ENCODE results near the gene ANGEL1. TPM values are rescaled to one million over a fixed set of nuclear protein-coding genes. Genes with fewer than 3 reads are reported as not detected.

ANGEL1 gene
- total RNA-seq, 1 donor from 2014 or later: 12.8 TPM

DNA sequence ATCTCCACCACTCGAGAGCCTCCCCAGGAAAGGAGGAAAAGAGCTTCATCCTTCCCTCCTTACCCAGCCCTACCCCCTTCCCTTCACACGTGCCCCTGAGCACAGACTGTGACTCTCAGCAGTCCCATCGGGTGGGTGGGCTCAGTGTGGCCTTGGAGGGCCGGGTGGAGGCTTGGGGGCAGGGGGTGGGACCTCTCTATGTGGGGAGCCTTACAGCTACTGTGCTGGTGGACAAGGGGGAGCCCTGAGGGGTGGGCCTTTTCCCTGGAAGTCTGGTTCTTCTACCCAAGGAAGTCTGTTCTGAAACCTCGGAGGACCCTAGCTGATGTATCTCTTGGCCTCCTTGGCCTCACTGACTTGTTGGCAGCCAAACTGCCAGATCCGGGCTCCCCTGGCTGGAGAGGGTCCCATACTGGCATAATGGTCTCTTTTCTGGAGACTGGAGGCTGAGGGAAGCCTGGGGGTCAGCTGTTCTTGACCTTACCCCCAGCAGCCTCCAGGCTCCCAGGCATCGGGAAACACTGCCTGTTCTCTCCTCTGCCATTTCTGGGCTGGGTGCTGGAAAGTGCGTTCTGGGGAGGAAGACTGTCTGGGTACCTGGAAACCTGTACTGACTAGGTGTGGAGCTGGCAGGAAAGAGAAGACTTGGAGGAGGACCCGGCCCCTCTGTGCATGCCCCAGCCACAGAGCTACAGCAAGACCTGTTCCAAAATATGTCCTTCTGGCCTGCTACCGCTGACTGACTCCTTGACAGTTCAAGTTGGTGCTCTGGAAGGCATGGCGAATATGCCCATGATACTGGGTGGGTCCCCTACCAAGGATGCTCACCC, 43.8 kb downstream of the ANGEL1 start:
- intact Hi-C loops (cut with micrococcal nuclease): loop anchor here (1.0 to 5.0 kb wide), 7 partner anchors 13 to 782 kb away; partner anchors contain the start of genes CIPC, IFT43 and POMT2

- intact Hi-C loops (cut with micrococcal nuclease): loop anchor here (1.0 to 5.0 kb wide), 7 partner anchors 14 to 781 kb away; partner anchors contain the start of genes CIPC, IFT43 and POMT2
Measured at GRCh38 chr14:76767681-76768656, 44.7 kb downstream of the ANGEL1 start.

GRCh38 chr14:76765461-76765931, 47.2 kb downstream of the ANGEL1 start:
- intact Hi-C loops (cut with micrococcal nuclease): loop anchor here (5.0 kb wide), 2 partner anchors 277 to 778 kb away; partner anchors contain the start of gene IFT43

- intact Hi-C loops (cut with micrococcal nuclease): no loop called here
Measured at GRCh38 chr14:76763096-76764041, 49.3 kb downstream of the ANGEL1 start.

- intact Hi-C loops (cut with micrococcal nuclease): loop anchor here (1.0 kb wide), 1 partner anchor 52 kb away; no protein-coding TSS in a partner anchor
Measured at GRCh38 chr14:76762411-76763095, 50.1 kb downstream of the ANGEL1 start.

- intact Hi-C loops (cut with micrococcal nuclease): loop anchor here (1.0 kb wide), 1 partner anchor 52 kb away; no protein-coding TSS in a partner anchor
Measured at GRCh38 chr14:76761960-76762410, 50.7 kb downstream of the ANGEL1 start.

GRCh38 chr14:76761136-76761959, 51.3 kb downstream of the ANGEL1 start, which contains the start of gene VASH1:
Gene VASH1 (plus strand): TSS chr14:76761468. CDS start chr14:76762822, 1,354 bp downstream.
- intact Hi-C loops (cut with micrococcal nuclease): no loop called here

- intact Hi-C loops (cut with micrococcal nuclease): no loop called here
Measured at GRCh38 chr14:76760331-76761135, 52.1 kb downstream of the ANGEL1 start.

- intact Hi-C loops (cut with micrococcal nuclease): loop anchor here (10.0 kb wide), 1 partner anchor 1575 kb away; no protein-coding TSS in a partner anchor
Measured at GRCh38 chr14:76759589-76759988, 53.1 kb downstream of the ANGEL1 start.

- intact Hi-C loops (cut with micrococcal nuclease): loop anchor here (10.0 kb wide), 1 partner anchor 1572 kb away; no protein-coding TSS in a partner anchor
Measured at GRCh38 chr14:76756371-76756750, 56.3 kb downstream of the ANGEL1 start.

DNA sequence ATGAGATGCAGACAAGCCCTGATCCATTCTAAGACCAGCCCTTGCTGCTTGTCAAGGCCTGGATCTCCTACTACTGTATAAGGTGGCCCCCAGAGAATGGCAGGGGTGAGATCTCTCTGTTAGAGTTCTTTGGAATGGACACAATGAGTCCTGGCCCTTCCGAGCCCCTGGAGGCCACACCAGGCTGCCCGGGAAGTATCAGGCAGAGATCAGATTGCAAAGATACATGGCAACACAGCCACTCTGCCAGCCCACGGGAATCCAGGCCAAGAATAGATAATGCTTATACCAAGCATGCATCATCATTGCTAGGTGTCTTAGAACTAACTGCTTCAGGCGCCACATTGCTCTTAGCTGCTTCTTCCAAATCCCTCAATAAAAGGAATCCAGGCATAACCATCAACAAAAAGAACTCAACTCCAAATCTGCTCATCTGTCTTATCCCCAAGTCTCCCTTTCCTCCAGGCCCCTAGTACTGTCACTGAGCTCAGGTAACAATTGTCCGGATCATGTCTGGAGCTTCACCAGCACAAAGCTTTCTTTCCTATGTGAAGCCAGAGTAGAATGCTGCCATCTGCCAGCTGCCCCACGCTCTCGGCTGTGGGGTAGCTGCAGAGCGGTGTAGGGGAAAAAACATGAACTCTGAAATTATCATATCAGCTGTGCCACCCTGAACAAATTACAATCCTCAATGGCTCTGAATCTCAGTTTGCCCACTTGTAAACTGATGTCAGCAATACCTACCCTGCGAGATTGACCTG, 56.9 kb downstream of the ANGEL1 start:
- intact Hi-C loops (cut with micrococcal nuclease): loop anchor here (10.0 kb wide), 1 partner anchor 1571 kb away; no protein-coding TSS in a partner anchor

DNA sequence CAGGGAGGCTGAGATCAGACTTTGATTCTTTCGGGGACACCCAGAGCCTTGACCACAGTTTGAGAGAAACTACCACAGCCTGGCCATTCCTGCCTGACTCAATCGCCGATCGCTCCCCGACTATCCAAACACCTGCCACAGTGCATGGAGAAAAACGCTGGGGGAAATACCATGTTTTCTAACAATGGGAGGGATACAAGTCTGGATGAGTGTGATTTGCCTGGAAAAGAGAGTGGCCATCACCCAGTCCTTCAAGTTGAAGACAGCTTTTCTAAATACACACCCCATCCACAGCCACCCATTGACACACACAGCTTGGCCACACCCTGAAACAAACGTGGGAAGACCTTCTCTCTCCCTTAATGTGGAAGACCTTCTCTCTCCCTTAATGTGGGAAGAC, 58.1 kb downstream of the ANGEL1 start:
- intact Hi-C loops (cut with micrococcal nuclease): loop anchor here (10.0 kb wide), 1 partner anchor 1570 kb away; no protein-coding TSS in a partner anchor

DNA sequence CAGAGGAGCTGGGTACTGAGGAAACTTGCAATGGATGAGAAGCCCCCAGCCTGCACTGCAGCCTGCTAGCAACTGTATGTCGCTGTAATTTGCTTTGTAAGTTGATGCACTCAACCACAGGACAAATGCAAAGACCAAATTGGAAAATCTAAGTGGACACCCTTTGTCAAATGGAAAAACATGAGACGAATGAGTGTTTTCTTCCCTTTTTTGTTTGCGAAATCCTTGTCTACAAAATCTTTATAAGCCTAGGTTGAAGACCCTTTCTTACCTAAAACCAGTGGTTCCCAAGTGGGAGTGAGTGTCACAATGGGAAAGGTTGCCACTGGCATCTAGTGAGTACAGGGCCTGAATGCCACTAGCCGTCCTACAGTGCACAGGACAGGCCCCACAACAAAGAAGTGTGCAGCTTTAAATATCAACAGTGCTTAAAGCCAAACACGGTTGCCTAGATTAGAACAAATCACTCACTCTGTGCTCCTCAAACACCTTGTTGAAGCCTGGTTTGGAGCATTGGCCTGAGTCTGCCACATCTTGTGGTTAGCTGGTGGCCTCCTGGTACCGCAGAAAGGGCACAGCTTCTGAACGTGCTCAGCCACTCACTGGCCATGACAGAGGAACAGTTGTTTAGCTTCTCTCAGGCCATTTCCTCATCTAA, 59.0 kb downstream of the ANGEL1 start:
- intact Hi-C loops (cut with micrococcal nuclease): loop anchor here (10.0 kb wide), 1 partner anchor 1569 kb away; no protein-coding TSS in a partner anchor

GRCh38 chr14:76752744-76753143, 59.9 kb downstream of the ANGEL1 start:
- intact Hi-C loops (cut with micrococcal nuclease): loop anchor here (10.0 kb wide), 1 partner anchor 1568 kb away; no protein-coding TSS in a partner anchor

- intact Hi-C loops (cut with micrococcal nuclease): no loop called here
Measured at GRCh38 chr14:76742966-76743365, 69.7 kb downstream of the ANGEL1 start.

DNA sequence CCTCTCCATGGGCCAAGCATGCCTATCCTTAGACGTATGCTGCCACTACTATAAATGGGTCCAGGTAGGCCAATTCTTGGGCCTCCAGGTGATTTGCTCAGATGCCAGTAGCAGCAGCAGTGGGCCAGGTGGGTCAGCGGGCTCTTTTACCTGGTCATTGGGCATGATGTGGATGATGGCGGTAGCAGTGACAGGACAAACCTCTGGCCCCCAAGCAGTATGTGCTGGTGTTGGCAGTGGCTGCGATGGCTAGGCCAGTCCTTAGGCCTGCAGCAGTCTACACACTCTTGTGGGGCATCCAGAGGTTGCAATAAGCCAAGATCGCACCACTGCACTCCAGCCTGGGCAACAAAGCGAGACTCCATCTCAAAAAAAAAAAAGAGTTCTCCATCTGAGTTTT, 70.5 kb downstream of the ANGEL1 start:
- intact Hi-C loops (cut with micrococcal nuclease): no loop called here

Measured in T-helper 1 cell treated with Interleukin-12 subunit alpha and Interleukin-12 subunit beta and Interleukin-4 antibody, amounts not matched to agents 30 ng/mL and 1 ng/mL, for 36 hours (primary cell).